Endodermal cell (in vitro differentiated cells): ENCODE data around the gene ZFAND3. TPM values are rescaled to one million over a fixed set of nuclear protein-coding genes. Genes with fewer than 3 reads are reported as not detected.

Experiments
- DNase-seq: peaks from one replicate; pipeline ENCODE4 v3.0.0-alpha.2; 2017
- H3K27ac ChIP-seq: 2 replicates; pipeline ENCODE4 v1.5.1; 2013; ENCODE audit warnings: mild to moderate bottlenecking, low read depth, low read length, moderate library complexity
- H3K27me3 ChIP-seq: 2 replicates; pipeline ENCODE4 v1.6.1; 2013; ENCODE audit warnings: mild to moderate bottlenecking, low read length, moderate library complexity; ENCODE audit not compliant: insufficient read depth, control insufficient read depth, poor library complexity, severe bottlenecking
- H3K36me3 ChIP-seq: 2 replicates; pipeline ENCODE4 v1.7.0; 2013; ENCODE audit warnings: mild to moderate bottlenecking, low read length, moderate library complexity; ENCODE audit not compliant: control insufficient read depth, insufficient read depth
- H3K4me1 ChIP-seq: one replicate; pipeline ENCODE4 v1.7.0; 2013; ENCODE audit warnings: low read length; ENCODE audit not compliant: control insufficient read depth, insufficient read depth
- H3K4me3 ChIP-seq: 2 replicates; pipeline ENCODE4 v1.5.1; 2013; ENCODE audit warnings: mild to moderate bottlenecking, low read length, moderate library complexity
- H3K9ac ChIP-seq: 2 replicates; pipeline ENCODE4 v1.6.1; 2013; ENCODE audit warnings: mild to moderate bottlenecking, low read length, moderate library complexity; ENCODE audit not compliant: poor library complexity, severe bottlenecking; ENCODE audit errors: extremely low read depth
- H3K9me3 ChIP-seq: 2 replicates; pipeline ENCODE4 v1.6.1; 2013; ENCODE audit warnings: mild to moderate bottlenecking, low read length, moderate library complexity; ENCODE audit not compliant: control insufficient read depth
- H3K27ac Mint-ChIP-seq: 2 replicates; pipeline ENCODE4 v1.8.0; 2020; ENCODE audit warnings: mixed read lengths
- H3K27me3 Mint-ChIP-seq: 2 replicates; pipeline ENCODE4 v1.8.0; 2021; ENCODE audit warnings: mild to moderate bottlenecking, mixed read lengths; ENCODE audit not compliant: insufficient read depth
- H3K36me3 Mint-ChIP-seq: 2 replicates; pipeline ENCODE4 v1.8.0; 2020; ENCODE audit warnings: low read depth, mixed read lengths
- H3K4me1 Mint-ChIP-seq: 2 replicates; pipeline ENCODE4 v1.8.0; 2020; ENCODE audit warnings: mixed read lengths
- H3K4me3 Mint-ChIP-seq: 2 replicates; pipeline ENCODE4 v1.8.0; 2020; ENCODE audit warnings: mild to moderate bottlenecking, moderate library complexity, mixed read lengths
- H3K9me3 Mint-ChIP-seq: 2 replicates; pipeline ENCODE4 v1.8.0; 2020; ENCODE audit warnings: mild to moderate bottlenecking, mixed read lengths
- CTCF ChIP-seq: fragments of 200-600 bp; sonication (generic); conservative IDR thresholded peaks from 2 replicates; pipeline ENCODE4 v1.5.0; 2021; ENCODE audit warnings: antibody characterized with exemption, mild to moderate bottlenecking
- WGBS, 2 experiments: methylation state at CpG; one replicate each; pipeline versions ENCODE4 v1.1.5 to v1.1.7; 2013; ENCODE audit warnings: missing lambda C conversion rate in 2 of 2, mixed read lengths in 1 of 2; ENCODE audit not compliant: insufficient coverage in 1 of 2, insufficient read length in 1 of 2; 5-methylcytosine and 5-hydroxymethylcytosine counted together
- total RNA-seq, 2 donors: library from RNA; stranded (reverse); fragmentation: NEBNext Ultra II Directional in 1 of 2; extraction: Animal tissue kit (Norgen Biotek cat#: 25700) in 1 of 2; gene quantifications; 2 replicates in 1 of 2; 3 replicates in 1 of 2; pipeline ENCODE4 v1.2.1, GENCODE V29; 2021

The ZFAND3 gene
- total RNA-seq, 2 donors from 2014 or later, result 67.1 to 86.2 TPM

GRCh38 chr6:38149531-38149930, 330.0 kb downstream of the ZFAND3 start:
- no peaks in the 10 kb centered on the region for H3K9me3 ChIP-seq
- peak; percentile 82 for DNase-seq
- H3K36me3 Mint-ChIP-seq, result peaks cover 20% of the 10 kb centered on the region
- no peak overlapping the region for H3K9ac ChIP-seq
- 70 to 100% methylated on average over 1 to 2 of the region's 2 CpGs for WGBS, 2 experiments
- TF ChIP-seq CTCF, result no peak
- H3K4me1 Mint-ChIP-seq, result peaks cover 21% of the 10 kb centered on the region
- no peak overlapping the region for H3K4me3 ChIP-seq
- no peaks in the 10 kb centered on the region for H3K27me3 Mint-ChIP-seq
- H3K4me1 ChIP-seq, result no peaks in the 10 kb centered on the region
- H3K9me3 Mint-ChIP-seq, result no peaks in the 10 kb centered on the region
- no peaks in the 10 kb centered on the region for H3K27me3 ChIP-seq
- peaks cover 6% of the 10 kb centered on the region for H3K36me3 ChIP-seq
- peak overlapping the region; percentile 26 for H3K27ac Mint-ChIP-seq
- no peak overlapping the region for H3K27ac ChIP-seq
- H3K4me3 Mint-ChIP-seq, result no peak overlapping the region

DNA sequence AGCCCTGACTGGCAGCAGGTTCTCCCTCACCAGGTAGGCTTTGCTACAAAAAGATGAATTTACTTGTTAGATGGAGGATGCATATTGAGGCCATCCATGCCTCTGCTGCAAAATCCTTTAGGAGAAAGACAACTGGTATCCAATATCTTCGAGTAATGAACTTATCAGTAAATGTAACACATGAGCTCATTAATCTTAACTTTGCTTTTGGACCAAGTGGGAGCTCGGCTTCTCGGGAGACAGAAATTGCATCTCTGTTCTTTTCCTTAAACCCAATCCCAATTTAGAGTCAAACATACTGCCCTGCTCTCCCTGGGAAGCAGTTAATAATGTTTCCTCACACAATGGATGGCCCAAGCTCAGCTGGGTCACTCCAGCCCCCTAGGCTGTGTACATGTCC, 330.5 kb downstream of the ZFAND3 start:
- no peaks in the 10 kb centered on the region for H3K9me3 Mint-ChIP-seq
- peaks cover 20% of the 10 kb centered on the region for H3K36me3 Mint-ChIP-seq
- 90 to 97% methylated on average over 3 of the region's 3 CpGs for WGBS, 2 experiments
- DNase-seq, result no peak
- no peak overlapping the region for H3K27ac ChIP-seq
- H3K4me3 ChIP-seq, result no peak overlapping the region
- TF ChIP-seq CTCF, result no peak
- H3K36me3 ChIP-seq, result peaks cover 10% of the 10 kb centered on the region
- H3K27ac Mint-ChIP-seq, result no peak overlapping the region
- no peaks in the 10 kb centered on the region for H3K27me3 Mint-ChIP-seq
- H3K4me1 Mint-ChIP-seq, result peaks cover 21% of the 10 kb centered on the region
- no peaks in the 10 kb centered on the region for H3K27me3 ChIP-seq
- H3K9me3 ChIP-seq, result no peaks in the 10 kb centered on the region
- no peaks in the 10 kb centered on the region for H3K4me1 ChIP-seq
- H3K9ac ChIP-seq, result no peak overlapping the region
- no peak overlapping the region for H3K4me3 Mint-ChIP-seq

DNA sequence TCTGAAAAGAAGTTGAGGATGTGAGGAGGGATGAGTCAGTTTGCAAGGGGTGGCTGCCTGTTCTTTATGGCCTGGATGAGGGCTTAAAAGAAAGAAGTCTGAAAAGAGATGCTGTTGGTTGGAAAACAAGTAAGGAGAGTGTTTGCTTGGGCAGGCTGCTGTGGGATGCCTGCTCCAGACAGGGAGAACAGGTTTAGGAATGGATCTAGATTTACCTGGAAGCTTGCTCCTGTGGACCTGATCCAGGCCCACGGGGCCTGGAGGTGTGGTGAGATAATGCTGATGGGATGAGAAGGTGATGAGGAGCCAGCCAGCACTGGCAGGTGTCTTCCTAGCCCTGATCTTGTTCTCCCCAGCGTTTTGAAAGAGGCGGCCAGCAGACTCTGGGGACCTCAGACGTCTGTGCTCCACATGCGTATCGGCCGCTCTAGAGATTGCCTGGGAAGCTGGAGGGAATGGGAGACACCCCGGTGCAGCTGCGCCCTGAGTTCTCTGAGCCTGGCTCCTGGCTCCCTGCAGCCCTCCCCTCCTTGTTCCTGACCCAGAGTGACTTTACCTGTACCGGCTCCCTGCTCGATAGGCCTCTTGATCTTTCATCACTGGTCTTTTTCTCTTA, 331.3 kb downstream of the ZFAND3 start:
- no peaks in the 10 kb centered on the region for H3K27me3 Mint-ChIP-seq
- Histone ChIP-seq H3K9ac (no peak overlapping the region), H3K27me3 (no peaks in the 10 kb centered on the region), H3K27ac (no peak overlapping the region), H3K4me3 (no peak overlapping the region), H3K9me3 (no peaks in the 10 kb centered on the region), H3K36me3 (peaks cover 11% of the 10 kb centered on the region), H3K4me1 (no peaks in the 10 kb centered on the region)
- H3K27ac Mint-ChIP-seq, result no peak overlapping the region
- H3K9me3 Mint-ChIP-seq, result no peaks in the 10 kb centered on the region
- no peak for TF ChIP-seq CTCF
- peaks cover 20% of the 10 kb centered on the region for H3K36me3 Mint-ChIP-seq
- WGBS, 2 experiments, result 87 to 88% methylated on average over 9 to 11 of the region's 11 CpGs
- DNase-seq, result peak; percentile 41
- H3K4me1 Mint-ChIP-seq, result peaks cover 21% of the 10 kb centered on the region
- H3K4me3 Mint-ChIP-seq, result no peak overlapping the region
